ENCODE measurements around the gene TTLL4. TPM values are rescaled to one million over a fixed set of nuclear protein-coding genes. Genes with fewer than 3 reads are reported as not detected.

Gene TTLL4
- total and polyA plus RNA-seq, 2 of the 8 experiments (the other 6 are each of a cell fraction or from before 2014, with no cell fraction given), result 71.1 to 105 TPM

DNA sequence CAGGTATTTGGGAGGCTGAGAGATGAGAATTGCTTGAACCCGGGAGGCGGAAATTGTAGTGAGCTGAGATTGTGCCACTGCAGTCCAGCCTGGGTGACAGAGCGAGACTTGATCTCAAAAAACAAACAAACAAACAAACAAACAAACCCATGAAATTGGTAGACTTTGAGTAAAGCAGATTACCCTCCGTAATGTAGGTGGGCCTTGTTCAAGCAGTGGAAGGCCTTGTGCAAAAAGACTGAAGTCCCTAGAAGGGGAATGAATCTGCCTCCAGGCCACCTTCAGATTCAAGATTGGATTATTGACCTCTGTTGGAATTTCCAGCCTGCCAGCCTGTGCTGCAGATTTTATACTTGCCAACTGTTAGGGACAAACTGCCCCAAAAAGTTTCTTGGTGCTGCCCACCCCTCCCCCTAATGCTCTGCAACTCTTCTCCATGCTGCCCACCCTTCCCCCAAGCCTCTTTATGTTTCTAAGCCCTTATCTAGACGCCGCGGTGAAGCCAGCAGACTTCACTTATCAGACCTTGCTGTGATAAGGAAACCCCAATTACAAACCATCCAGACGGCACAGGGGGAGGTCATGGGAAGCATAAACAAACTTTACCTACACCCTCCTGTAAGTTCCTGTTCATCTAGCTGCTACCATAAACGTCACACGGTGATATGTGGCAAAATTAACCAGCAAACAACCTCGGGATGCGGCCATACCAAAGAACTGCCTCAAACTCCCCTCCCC lies 88.3 kb downstream of the TTLL4 start:
- Histone ChIP-seq H3K14ac (ENCODE audit: insufficient read length) (no peak overlapping the region), H3K36me3 (ENCODE audit: control insufficient read depth in 2 of 4, insufficient read depth in 4 of 4, low read length in 3 of 4) (no peaks in the 10 kb centered on the region), H2AFZ (ENCODE audit: low read length) (no peak overlapping the region), H3K4me1 (replicated peaks in 1 of 4; ENCODE audit: control insufficient read depth in 3 of 4, insufficient read depth in 4 of 4, low read length in 3 of 4) (peaks cover 0 to 10% (median 1%) of the 10 kb centered on the region in 4 experiments; a peak in 3 of 7 replicates), H3K79me1 (ENCODE audit: low read depth, low read length) (no peaks in the 10 kb centered on the region), H3K56ac (replicated peaks; ENCODE audit: insufficient read length, low read depth, low read length) (no peak overlapping the region), H4K20me1 (replicated peaks in 1 of 2; ENCODE audit: control insufficient read depth in 1 of 2, insufficient read depth in 2 of 2, low read length in 2 of 2) (no peaks in the 10 kb centered on the region), H4K8ac (ENCODE audit: extremely low read depth, insufficient read depth, low read length) (no peak overlapping the region), H3K27me3 (replicated peaks in 1 of 4; ENCODE audit: control insufficient read depth in 3 of 4, extremely low read depth in 1 of 4, insufficient read depth in 3 of 4, low read length in 3 of 4) (no peaks in the 10 kb centered on the region), H3K27ac (ENCODE audit: low read depth, low read length) (no peak overlapping the region), H3K4ac (replicated peaks; ENCODE audit: insufficient read length, low read depth, low read length) (no peak overlapping the region), H2BK5ac (ENCODE audit: low read depth, low read length) (no peak overlapping the region), H3K4me2 (ENCODE audit: insufficient read depth in 1 of 2, low read depth in 2 of 2, low read length in 2 of 2) (no peak overlapping the region), H2BK120ac (replicated peaks; ENCODE audit: low read depth, low read length) (no peak overlapping the region), H4K5ac (ENCODE audit: insufficient read length, low read depth, low read length) (no peak overlapping the region), H3K23me2 (ENCODE audit: low read depth, low read length) (no peaks in the 10 kb centered on the region), H3K79me2 (ENCODE audit: control insufficient read depth in 1 of 2, insufficient read depth in 2 of 2, low read length in 2 of 2) (no peaks in the 10 kb centered on the region), H3K23ac (ENCODE audit: insufficient read length) (no peak overlapping the region), H3K9me3 (ENCODE audit: insufficient read depth in 2 of 2, low read depth in 1 of 2, low read length in 1 of 2) (no peaks in the 10 kb centered on the region; a peak in 1 of 4 replicates), H2BK12ac (ENCODE audit: low read depth, low read length) (no peak overlapping the region), H2AK5ac (ENCODE audit: low read depth, low read length) (no peak overlapping the region), H2BK20ac (ENCODE audit: low read length) (no peak overlapping the region), H3K4me3 (ENCODE audit: extremely low read depth in 1 of 4, insufficient read depth in 2 of 4, low read depth in 3 of 4, low read length in 4 of 4) (no peak overlapping the region), H3K9ac (replicated peaks in 1 of 4; ENCODE audit: extremely low read depth in 1 of 4, low read depth in 3 of 4, low read length in 3 of 4) (no peak overlapping the region), H2BK15ac (ENCODE audit: low read length) (no peak overlapping the region), H4K91ac (replicated peaks; ENCODE audit: insufficient read length, low read length) (no peak overlapping the region), H3K18ac (ENCODE audit: extremely low read depth, low read length) (no peak overlapping the region)
- CTCF ChIA-PET (ENCODE audit: partially characterized antibody), result no interaction called here
- TF ChIP-seq ASH2L (IDR thresholded peaks at IDR 0.05; ENCODE audit: low read length) (peak; percentile 36), GABPA (IDR thresholded peaks at IDR 0.05; ENCODE audit: borderline replicate concordance, insufficient read depth, low read length) (no peak), TAF1 (IDR thresholded peaks at IDR 0.05; ENCODE audit: low read depth, low read length) (no peak)
- DNase-seq (ENCODE audit: low read depth in 1 of 2, low spot score in 2 of 2) (no peak), FAIRE-seq (no peak)
- POLR2A ChIA-PET (ENCODE audit: partially characterized antibody), result no interaction called here
- 79% methylated on average over 12 of the region's 12 CpGs; no CpG with 5 or more reads in 1 of the 2 experiments for WGBS, 2 experiments (ENCODE audit: extremely low coverage in 1 of 2, insufficient coverage in 1 of 2, insufficient read length in 1 of 2, insufficient replicate concordance in 2 of 2, low coverage in 1 of 2, low lambda C conversion rate in 2 of 2, missing lambda C conversion rate in 1 of 2)

All from H1 (cell line).